ENCODE results near the gene RANBP1. TPM values are rescaled to one million over a fixed set of nuclear protein-coding genes. Genes with fewer than 3 reads are reported as not detected.

The RANBP1 gene
- total RNA-seq, 1 experiment from 2014 or later: 133 TPM

- H3K27me3 ChIP-seq (ENCODE audit: low read length): no peaks in the 10 kb centered on the region
- H3K9me3 ChIP-seq (ENCODE audit: low read length): no peaks in the 10 kb centered on the region
- H3K4me3 ChIP-seq (ENCODE audit: low read length): no peak overlapping the region
- H3K79me2 ChIP-seq (ENCODE audit: low read length): no peaks in the 10 kb centered on the region
- H3K9ac ChIP-seq (ENCODE audit: low read length): no peak overlapping the region
- no peak overlapping the region for H3K4me2 ChIP-seq (ENCODE audit: low read depth, low read length, poor library complexity, severe bottlenecking)
- peaks cover 25% of the 10 kb centered on the region; the same call in 1 of the 2 replicates for H4K20me1 ChIP-seq (ENCODE audit: insufficient read depth, low read depth, low read length)
- no peaks in the 10 kb centered on the region for H3K36me3 ChIP-seq (ENCODE audit: insufficient read depth, low read length)
- H2AFZ ChIP-seq (ENCODE audit: low read length): no peak overlapping the region
- H3K27ac ChIP-seq (ENCODE audit: low read length): no peak overlapping the region
- no peak for DNase-seq
- H3K9me2 ChIP-seq (replicated peaks; ENCODE audit: insufficient read depth, low read length): no peaks in the 10 kb centered on the region
- peaks cover 19% of the 10 kb centered on the region for H3K4me1 ChIP-seq (ENCODE audit: low read length)
Measured at GRCh38 chr22:20138868-20139267, 23.0 kb downstream of the RANBP1 start.

GRCh38 chr22:20139391-20140106, 23.6 kb downstream of the RANBP1 start:
- Histone ChIP-seq H3K36me3 (ENCODE audit: insufficient read depth, low read length) (no peaks in the 10 kb centered on the region), H3K9me2 (replicated peaks; ENCODE audit: insufficient read depth, low read length) (no peaks in the 10 kb centered on the region), H3K79me2 (ENCODE audit: low read length) (no peaks in the 10 kb centered on the region), H3K4me3 (ENCODE audit: low read length) (no peak overlapping the region), H3K9ac (ENCODE audit: low read length) (no peak overlapping the region), H3K9me3 (ENCODE audit: low read length) (no peaks in the 10 kb centered on the region), H3K27me3 (ENCODE audit: low read length) (no peaks in the 10 kb centered on the region), H3K27ac (ENCODE audit: low read length) (no peak overlapping the region), H3K4me1 (ENCODE audit: low read length) (peaks cover 19% of the 10 kb centered on the region), H4K20me1 (ENCODE audit: insufficient read depth, low read depth, low read length) (peaks cover 19% of the 10 kb centered on the region; the same call in 1 of the 2 replicates), H2AFZ (ENCODE audit: low read length) (no peak overlapping the region), H3K4me2 (ENCODE audit: low read depth, low read length, poor library complexity, severe bottlenecking) (no peak overlapping the region)
- no peak for DNase-seq

- H3K4me3 ChIP-seq (ENCODE audit: low read length): no peak overlapping the region
- no peak for DNase-seq
- no peak overlapping the region for H3K9ac ChIP-seq (ENCODE audit: low read length)
- H3K36me3 ChIP-seq (ENCODE audit: insufficient read depth, low read length): no peaks in the 10 kb centered on the region
- no peak overlapping the region for H3K4me2 ChIP-seq (ENCODE audit: low read depth, low read length, poor library complexity, severe bottlenecking)
- H3K27ac ChIP-seq (ENCODE audit: low read length): no peak overlapping the region
- no peaks in the 10 kb centered on the region for H3K9me2 ChIP-seq (replicated peaks; ENCODE audit: insufficient read depth, low read length)
- peaks cover 19% of the 10 kb centered on the region for H3K4me1 ChIP-seq (ENCODE audit: low read length)
- no peaks in the 10 kb centered on the region for H3K9me3 ChIP-seq (ENCODE audit: low read length)
- H4K20me1 ChIP-seq (ENCODE audit: insufficient read depth, low read depth, low read length): peaks cover 18% of the 10 kb centered on the region; the same call in 1 of the 2 replicates
- no peaks in the 10 kb centered on the region for H3K27me3 ChIP-seq (ENCODE audit: low read length)
- no peak overlapping the region for H2AFZ ChIP-seq (ENCODE audit: low read length)
- no peaks in the 10 kb centered on the region for H3K79me2 ChIP-seq (ENCODE audit: low read length)
Measured at GRCh38 chr22:20140107-20140445, 24.2 kb downstream of the RANBP1 start.

- H3K4me1 ChIP-seq (ENCODE audit: low read length): peaks cover 14% of the 10 kb centered on the region
- H3K36me3 ChIP-seq (ENCODE audit: insufficient read depth, low read length): no peaks in the 10 kb centered on the region
- DNase-seq: no peak
Measured at GRCh38 chr22:20140521-20140964, 24.6 kb downstream of the RANBP1 start.

GRCh38 chr22:20141186-20142077, 25.5 kb downstream of the RANBP1 start:
- Histone ChIP-seq H3K79me2 (ENCODE audit: low read length) (no peaks in the 10 kb centered on the region), H3K4me2 (ENCODE audit: low read depth, low read length, poor library complexity, severe bottlenecking) (no peak overlapping the region), H3K36me3 (ENCODE audit: insufficient read depth, low read length) (no peaks in the 10 kb centered on the region), H3K4me3 (ENCODE audit: low read length) (no peak overlapping the region), H3K9ac (ENCODE audit: low read length) (no peak overlapping the region), H3K9me3 (ENCODE audit: low read length) (no peaks in the 10 kb centered on the region), H3K9me2 (replicated peaks; ENCODE audit: insufficient read depth, low read length) (no peaks in the 10 kb centered on the region), H3K27ac (ENCODE audit: low read length) (no peak overlapping the region), H4K20me1 (ENCODE audit: insufficient read depth, low read depth, low read length) (peaks cover 9% of the 10 kb centered on the region; the same call in 1 of the 2 replicates), H3K4me1 (ENCODE audit: low read length) (peaks cover 11% of the 10 kb centered on the region), H3K27me3 (ENCODE audit: low read length) (no peaks in the 10 kb centered on the region), H2AFZ (ENCODE audit: low read length) (no peak overlapping the region)
- no peak for DNase-seq

More at GRCh38 chr22:20140521-20140964, 24.6 kb downstream of the RANBP1 start:
- no peak overlapping the region for H3K9ac ChIP-seq (ENCODE audit: low read length)
- H3K79me2 ChIP-seq (ENCODE audit: low read length): no peaks in the 10 kb centered on the region
- no peak overlapping the region for H3K4me2 ChIP-seq (ENCODE audit: low read depth, low read length, poor library complexity, severe bottlenecking)
- H3K4me3 ChIP-seq (ENCODE audit: low read length): no peak overlapping the region
- H3K27ac ChIP-seq (ENCODE audit: low read length): no peak overlapping the region
- H2AFZ ChIP-seq (ENCODE audit: low read length): no peak overlapping the region
- no peaks in the 10 kb centered on the region for H3K9me3 ChIP-seq (ENCODE audit: low read length)
- peaks cover 13% of the 10 kb centered on the region; the same call in 1 of the 2 replicates for H4K20me1 ChIP-seq (ENCODE audit: insufficient read depth, low read depth, low read length)
- no peaks in the 10 kb centered on the region for H3K9me2 ChIP-seq (replicated peaks; ENCODE audit: insufficient read depth, low read length)
- no peaks in the 10 kb centered on the region for H3K27me3 ChIP-seq (ENCODE audit: low read length)

GRCh38 chr22:20142711-20143621, 27.1 kb downstream of the RANBP1 start:
- H3K4me1 ChIP-seq (ENCODE audit: low read length): peaks cover 7% of the 10 kb centered on the region
- no peaks in the 10 kb centered on the region for H3K27me3 ChIP-seq (ENCODE audit: low read length)
- no peak for DNase-seq
- no peak overlapping the region for H3K9ac ChIP-seq (ENCODE audit: low read length)
- H3K79me2 ChIP-seq (ENCODE audit: low read length): no peaks in the 10 kb centered on the region
- no peaks in the 10 kb centered on the region for H3K9me2 ChIP-seq (replicated peaks; ENCODE audit: insufficient read depth, low read length)
- H3K27ac ChIP-seq (ENCODE audit: low read length): no peak overlapping the region
- peaks cover 5% of the 10 kb centered on the region; the same call in 1 of the 2 replicates for H4K20me1 ChIP-seq (ENCODE audit: insufficient read depth, low read depth, low read length)
- H3K9me3 ChIP-seq (ENCODE audit: low read length): no peaks in the 10 kb centered on the region
- H2AFZ ChIP-seq (ENCODE audit: low read length): no peak overlapping the region
- no peak overlapping the region for H3K4me2 ChIP-seq (ENCODE audit: low read depth, low read length, poor library complexity, severe bottlenecking)
- no peaks in the 10 kb centered on the region for H3K36me3 ChIP-seq (ENCODE audit: insufficient read depth, low read length)
- no peak overlapping the region for H3K4me3 ChIP-seq (ENCODE audit: low read length)

- no peaks in the 10 kb centered on the region for H3K9me3 ChIP-seq (ENCODE audit: low read length)
- no peaks in the 10 kb centered on the region for H3K36me3 ChIP-seq (ENCODE audit: insufficient read depth, low read length)
- H3K4me2 ChIP-seq (ENCODE audit: low read depth, low read length, poor library complexity, severe bottlenecking): no peak overlapping the region
- H3K4me3 ChIP-seq (ENCODE audit: low read length): no peak overlapping the region
- no peaks in the 10 kb centered on the region for H3K9me2 ChIP-seq (replicated peaks; ENCODE audit: insufficient read depth, low read length)
- no peaks in the 10 kb centered on the region for H3K79me2 ChIP-seq (ENCODE audit: low read length)
- H3K27ac ChIP-seq (ENCODE audit: low read length): no peak overlapping the region
- no peak for DNase-seq
- no peak overlapping the region for H2AFZ ChIP-seq (ENCODE audit: low read length)
- H3K27me3 ChIP-seq (ENCODE audit: low read length): no peaks in the 10 kb centered on the region
- H3K9ac ChIP-seq (ENCODE audit: low read length): no peak overlapping the region
- H3K4me1 ChIP-seq (ENCODE audit: low read length): peaks cover 7% of the 10 kb centered on the region; the same call in 1 of the 2 replicates
- H4K20me1 ChIP-seq (ENCODE audit: insufficient read depth, low read depth, low read length): peaks cover 4% of the 10 kb centered on the region; the same call in 1 of the 2 replicates
Measured at GRCh38 chr22:20143883-20144665, 28.2 kb downstream of the RANBP1 start.

All from Karpas-422 (cell line).